Activated gamma-delta T cell (primary cell): ENCODE measurements around the gene MYOF.
"Not testable (repeated sequence)": the region's sequence is repeated elsewhere in the genome, so short reads cannot be mapped to it uniquely, and the experiment has no call there.

Experiments
- DNase-seq: peaks from one replicate; lab custom pipeline; 2025; lab: John Stamatoyannopoulos, UW

MYOF gene

DNA sequence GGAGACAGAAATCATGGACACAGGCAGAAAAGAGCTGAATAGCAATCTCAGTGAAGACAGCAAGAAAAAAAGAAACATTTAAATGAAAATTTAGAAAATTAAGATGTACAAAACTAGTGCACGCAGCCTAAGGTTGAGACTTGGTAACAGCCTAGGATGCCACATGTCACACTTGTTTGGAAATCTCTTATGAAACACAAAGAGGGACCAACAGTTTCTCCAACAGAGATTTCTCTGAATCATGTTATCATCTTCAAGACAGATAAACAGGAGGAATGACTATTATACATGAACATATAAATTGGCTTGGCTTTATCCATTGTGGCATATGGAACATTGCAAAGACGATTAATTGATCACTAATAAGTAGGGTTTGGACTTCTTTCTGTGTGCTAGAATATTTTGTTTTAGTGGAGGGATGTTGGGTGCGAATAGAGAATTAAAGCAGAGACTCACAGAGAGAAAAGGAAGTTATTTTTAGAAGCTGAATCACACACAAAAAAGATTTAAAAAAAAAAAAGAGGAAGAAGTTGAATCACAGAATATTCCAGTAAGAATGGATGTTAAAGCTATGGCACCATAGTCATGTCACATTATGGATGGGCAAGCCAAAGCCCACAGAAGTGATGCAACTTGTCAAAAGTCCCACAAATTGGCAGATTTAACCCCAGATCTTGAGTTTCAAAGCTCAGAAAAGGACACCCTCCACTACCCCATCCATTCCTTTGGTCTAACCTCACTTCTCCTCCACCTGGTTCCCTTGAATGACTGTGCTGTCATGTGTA lies 91.6 kb downstream of the MYOF start:
- no peak for DNase-seq

DNA sequence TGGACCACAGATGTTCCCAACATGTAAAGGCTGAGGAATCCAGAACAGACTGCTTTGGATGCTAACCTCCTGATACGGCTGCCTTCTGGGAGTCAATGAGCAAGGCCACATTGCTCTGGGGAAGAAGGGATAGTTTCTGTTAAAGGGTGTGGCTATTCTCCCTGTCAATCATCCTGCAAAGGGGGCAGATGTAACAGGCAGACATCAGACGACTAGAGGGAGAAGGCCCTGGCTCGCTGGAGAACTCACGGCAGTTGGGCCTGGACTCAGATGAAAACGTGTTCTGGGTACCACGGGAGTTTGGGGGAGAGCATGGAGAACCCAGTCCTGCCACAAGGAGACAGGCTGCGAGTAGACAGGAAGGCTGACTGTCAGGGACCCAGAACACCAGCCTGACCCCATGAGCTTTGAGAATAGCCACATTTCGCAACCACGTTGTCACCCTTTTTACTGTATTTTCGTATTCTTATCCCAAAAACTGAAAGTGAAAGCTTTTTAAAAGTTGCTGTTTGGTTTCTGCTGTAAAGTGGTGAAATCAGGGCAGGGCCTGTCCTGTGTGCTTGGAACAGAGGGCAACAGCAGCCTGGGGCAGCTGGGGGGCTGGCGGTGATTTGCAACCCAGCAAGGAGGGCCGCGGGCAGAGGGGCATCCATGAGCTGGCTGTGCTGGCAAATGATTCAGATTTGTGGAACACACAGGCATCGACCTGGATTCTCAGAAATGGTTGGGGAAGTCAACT lies 95.3 kb downstream of the MYOF start:
- no peak for DNase-seq

DNA sequence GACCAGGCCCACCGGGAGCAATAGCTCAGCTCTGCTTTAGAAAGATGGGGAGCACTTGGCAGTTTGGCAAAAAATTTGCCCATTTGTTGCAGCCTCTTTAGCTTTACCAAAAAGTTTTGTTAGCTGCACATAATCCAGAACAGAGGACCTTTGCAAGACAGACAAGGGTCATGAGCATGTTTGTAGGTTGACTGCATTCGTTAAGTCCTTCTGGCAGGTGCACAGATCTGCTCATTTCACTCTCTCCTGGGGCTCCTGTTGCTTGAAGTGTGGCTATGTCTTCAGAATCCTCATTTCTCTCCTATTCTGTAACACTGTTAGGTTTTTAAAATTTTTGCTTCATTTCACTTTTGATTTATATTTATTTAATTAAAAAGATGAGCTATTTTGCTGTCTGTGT lies 96.8 kb downstream of the MYOF start:
- no peak for DNase-seq

DNA sequence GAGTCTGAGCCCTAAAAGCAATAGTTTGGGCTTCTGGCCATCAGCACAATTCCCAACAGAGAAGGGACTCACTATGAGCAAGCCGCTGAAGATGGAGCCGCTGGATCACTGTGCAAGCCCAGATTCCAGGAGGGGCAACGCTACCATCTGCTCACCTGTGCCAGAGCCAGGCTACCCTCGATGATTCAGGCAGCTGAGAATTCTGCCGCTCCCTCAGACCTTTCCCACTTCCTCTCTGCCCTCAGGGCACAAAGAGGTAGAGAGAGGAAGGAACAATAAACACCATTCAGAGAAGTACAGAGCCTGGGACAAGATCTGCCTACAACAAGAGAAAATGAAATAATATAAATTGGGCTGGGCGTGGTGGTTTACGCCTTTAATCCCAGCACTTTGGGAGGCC lies 98.1 kb downstream of the MYOF start:
- DNase-seq: no peak

DNA sequence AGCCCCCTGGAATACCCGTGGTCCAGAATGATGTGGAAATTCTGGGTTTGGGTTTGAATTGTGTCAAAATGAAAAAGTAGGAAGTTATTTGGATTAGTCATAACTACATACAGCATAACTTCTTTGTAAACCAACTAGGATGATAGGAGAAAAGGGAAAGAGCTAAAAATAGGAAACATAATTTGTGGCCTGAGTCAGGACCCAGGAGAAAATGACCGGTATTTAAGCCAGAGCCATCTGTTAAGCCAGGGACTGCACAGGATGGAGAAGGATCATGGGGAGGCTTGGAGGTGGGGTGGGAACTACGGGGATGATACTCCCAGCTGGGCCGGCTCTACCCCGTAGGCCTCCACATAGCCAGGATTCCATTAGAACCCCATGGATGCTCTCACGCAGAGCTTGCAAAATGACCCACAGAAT lies 98.6 kb downstream of the MYOF start:
- DNase-seq: no peak

DNA sequence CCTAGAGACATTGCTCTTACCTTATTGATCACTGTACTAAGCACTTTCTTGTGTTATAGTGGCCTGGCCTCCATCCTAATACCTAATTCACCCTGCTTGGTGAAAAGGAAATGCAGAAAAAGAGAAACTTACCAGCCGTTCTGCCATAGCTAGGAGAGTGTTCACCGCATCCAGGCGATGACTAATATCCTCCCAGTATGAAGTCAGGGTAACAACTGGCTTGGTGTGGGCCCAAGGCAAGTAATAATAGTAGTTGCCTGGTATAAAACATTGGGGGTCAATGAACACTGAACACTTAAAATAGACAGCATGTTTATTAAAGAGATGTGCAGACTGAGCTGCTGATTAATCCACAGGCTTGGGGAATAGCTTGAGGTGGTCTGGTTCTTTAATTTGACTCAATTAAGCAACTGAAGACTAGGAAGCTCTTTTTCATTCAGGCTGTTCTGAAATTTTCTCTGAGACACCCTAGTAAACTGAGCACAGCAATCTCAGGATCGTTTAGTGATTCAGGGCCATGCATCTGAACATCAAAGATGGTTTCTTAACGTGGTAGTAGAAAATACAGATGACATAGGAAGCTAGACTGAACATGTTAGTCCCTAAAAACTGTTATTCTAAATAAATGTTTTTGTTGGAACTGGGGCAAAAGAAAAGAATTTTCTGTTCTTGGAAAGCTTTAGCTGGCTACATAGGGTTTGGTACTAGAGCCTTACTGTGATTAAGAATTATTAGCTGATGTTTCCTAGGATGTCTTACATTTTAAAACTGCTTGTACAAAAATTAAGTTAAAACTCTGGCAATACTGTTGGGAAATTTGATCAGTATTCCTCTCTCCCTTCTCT lies 102.2 kb downstream of the MYOF start:
- DNase-seq: no peak

DNA sequence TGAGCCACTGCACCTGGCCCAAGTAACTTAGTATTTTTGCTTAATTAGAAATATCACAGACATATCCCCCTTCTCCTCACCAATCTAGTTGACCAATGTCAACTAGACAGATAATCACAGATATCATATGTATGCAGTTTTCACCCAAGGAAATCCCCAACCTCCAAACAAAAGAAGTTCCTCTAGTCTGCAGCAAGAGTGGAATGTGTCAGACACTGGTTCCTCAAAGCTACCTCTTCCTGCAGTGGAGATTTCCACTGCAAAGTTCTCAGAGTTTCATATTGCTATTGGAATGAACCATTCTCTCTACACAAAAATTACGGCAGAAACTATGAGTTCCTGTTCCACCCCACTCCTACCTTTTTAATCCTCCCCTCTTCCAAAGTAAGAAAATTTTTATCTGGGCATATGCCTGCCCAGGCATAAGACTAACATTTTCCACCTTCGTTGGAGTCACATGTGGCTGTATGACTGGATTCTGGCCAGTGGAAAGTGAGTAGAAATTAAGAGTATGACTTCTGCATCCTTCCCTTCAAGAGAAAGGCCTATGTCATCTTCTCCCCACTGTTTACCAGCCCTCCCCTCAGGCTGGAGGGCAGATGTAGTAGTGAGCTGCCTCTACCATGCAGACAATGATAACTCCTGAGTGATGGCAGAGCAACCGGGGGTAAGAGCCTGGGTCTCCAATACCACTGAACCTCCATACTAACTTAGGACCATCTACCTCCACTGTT lies 103.0 kb downstream of the MYOF start:
- no peak for DNase-seq

DNA sequence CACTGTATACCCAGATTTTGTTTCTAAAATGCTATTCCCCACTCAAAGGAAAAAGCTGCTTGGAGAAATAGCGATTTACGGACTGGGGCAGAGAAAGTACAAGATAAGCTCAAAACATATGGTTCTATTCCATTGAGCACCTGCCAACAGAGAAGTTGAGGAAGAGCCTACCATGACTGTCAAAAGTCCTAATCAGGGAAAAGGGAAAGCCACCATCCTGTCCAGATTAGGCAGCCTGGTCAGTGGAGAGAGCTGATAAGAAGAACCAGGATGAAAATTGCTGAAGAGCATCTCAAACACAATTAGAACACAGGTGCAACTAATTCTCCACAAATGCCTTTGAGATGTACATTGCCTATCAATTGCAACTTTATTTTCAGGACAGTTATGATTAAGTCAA lies 104.1 kb downstream of the MYOF start:
- no peak for DNase-seq

DNA sequence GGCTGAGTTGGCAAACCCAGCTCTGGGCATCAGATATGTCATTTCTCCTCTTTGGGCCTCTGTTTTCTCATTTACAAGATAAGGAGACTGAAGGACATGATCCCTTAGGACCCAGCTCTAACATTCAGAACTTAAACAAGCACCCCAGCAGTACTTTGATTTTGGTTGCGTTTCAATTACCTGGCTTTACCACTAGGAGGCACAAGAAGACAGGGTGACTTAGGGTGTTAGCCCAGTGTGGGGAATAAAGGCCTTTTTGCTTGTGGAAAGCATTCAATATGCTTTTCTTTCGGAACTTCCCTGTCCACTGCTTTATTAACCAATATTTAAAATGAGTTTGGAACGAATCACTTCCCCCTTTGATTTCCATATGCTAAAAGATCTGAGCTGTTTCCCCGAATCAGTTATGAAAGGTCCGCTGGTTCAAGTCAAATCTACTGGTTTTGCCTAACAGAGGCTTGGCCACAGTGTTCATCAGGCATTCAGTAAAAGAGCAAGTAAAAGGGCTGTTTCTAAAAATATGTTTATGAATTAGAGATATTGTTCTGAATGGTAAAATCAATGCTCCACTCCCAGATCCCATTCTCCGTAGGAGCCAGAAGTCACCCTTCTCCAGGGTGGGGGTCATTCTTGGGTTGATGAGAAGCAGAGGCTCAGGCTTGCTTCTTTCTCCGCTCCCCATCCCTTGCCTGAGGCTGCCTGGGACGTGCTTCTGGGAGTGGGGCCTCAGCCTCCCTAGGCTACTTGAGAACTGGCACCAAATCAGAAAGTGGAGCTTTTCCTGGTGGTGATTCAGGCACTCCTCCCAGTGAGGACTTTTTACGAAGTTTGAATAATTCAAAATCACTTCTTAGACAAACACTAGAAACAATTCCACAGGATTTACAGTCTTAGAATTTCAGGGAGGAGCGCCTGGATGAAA lies 105.5 kb downstream of the MYOF start:
- no peak for DNase-seq

DNA sequence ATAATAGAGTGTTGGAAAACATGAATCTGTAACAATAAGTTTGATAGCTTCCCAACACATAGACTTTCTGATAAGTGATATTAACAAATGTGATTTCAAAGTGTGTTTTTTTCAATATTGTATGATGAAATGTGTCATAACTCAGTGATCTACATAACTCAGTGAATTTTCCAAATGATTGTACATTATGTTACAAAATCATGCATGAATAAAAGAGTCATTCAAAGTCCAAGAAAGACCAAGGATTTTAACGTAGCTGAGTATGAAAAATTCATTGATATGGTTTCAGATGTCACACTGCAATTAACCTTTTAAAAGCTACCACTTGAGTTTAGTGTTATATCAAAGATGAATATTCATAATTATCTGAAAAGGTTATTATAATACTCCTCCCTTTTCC lies 111.2 kb downstream of the MYOF start:
- no peak for DNase-seq

DNA sequence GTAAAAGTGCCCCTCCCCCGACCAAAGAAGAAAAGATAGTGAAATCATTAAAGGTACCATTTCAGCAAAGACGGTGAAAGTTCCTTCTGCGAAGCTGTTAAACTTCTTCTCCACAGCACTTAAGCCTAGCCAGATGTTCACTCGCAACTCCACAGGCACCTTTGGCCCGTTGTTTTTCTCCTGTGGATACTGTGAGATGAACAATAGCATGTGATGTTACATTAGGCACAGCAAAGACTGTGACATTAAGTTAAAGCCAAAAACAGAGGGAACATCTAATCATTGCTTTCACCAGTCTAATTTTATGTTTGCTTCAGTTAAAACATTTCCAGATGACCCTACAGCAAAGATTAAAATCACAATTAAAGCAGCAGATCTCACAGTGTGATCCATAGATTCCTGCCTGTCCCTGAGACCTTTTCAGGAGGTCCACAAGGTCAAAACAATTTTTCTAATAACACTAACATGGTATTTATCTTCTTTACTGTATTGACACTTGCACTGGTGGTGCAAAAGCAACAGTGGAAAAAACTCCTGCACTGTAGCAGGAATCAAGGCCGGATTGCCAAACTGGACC lies 112.5 kb downstream of the MYOF start:
- no peak for DNase-seq

DNA sequence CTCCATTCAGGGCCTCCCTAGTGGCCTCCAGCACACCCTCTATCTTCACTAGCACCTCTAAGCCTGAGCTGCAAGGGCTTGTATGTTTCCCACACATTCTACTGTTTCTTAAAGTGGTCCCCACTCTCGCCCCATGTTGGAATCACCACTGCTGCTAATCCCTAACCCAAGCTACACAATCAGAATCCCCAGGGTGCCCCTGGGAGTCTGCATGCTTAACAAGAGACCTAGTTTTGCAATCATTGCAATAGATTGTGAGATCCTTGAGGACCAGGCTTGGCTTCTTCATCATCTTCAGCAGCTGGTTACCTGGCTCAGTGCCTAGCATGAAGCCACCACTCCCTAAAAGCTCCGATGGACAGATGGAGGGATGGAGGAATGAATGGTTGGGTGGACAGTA lies 113.9 kb downstream of the MYOF start:
- no peak for DNase-seq

DNA sequence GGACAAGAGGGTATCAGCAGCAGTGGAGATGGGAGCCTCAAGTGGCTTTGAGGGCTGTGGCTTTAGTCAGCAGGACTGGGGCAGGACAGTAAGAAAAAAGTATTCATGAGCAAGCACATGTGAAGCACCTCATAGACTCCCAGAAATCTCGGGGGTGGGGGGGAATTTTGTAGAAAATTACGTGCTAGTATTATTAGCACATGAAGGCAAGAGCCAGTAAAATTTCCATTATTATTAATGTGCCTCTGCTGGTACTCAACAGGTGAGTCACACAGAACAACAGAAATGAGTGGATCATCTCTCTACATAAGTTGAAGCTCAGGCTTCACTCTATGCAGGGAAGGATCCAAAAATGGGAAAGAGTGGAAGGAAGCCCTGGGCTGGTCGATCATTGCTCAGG lies 114.5 kb downstream of the MYOF start:
- DNase-seq: no peak

DNA sequence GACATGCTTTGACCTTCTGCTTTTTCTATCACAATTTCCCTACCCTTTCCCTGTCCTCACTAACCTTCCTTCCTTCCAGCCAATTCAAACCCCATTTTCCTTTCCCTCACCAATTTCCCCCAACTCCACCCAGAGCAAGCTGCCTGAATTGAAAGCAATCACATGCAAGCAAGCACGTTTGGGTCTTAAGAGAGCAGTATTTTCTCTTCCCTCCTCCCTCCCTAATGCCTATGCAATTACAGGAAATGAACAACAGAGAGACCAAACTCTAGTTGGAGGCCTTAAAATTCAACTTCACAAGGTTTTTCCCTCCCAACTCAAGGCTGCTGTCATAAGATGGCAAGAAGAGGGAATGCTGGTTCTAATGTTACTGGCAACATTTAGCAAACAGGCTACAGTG lies 117.2 kb downstream of the MYOF start:
- DNase-seq: no peak

DNA sequence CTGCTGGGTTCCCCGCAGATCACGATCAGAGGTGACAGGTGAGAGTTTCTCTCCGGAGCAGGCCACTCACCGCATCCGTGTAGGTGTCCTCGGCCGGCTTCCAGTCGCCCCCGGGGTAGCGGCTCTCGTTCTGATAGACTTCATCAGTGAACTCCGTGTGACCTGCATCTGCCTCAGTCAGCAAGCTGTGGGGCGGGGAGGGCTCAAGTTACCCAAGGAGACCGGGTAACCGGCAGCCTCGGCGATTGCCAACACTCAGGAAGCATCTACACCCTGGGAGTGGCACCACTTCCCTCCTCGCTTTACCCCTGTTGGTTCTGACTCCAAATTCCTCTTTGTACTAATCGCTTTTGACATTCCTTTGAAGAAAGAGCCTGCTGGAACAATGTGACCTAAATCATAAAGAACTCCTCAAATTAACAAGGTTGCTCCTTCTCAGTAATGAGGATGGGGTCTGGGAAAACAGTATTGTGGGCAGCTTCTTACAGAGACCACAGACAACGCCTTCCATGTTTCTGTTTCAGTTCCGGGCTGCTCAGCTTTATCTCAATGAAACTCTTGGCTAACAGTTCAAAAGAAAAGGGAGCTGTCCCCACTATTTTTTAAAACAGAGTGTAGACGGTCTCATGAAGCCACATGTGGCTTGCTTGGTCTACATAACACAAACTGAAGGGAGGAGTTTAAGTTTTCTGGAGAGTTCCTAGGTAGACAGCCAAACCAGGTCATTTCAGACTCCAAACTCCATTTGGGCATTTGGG lies 118.1 kb downstream of the MYOF start:
- no peak for DNase-seq

DNA sequence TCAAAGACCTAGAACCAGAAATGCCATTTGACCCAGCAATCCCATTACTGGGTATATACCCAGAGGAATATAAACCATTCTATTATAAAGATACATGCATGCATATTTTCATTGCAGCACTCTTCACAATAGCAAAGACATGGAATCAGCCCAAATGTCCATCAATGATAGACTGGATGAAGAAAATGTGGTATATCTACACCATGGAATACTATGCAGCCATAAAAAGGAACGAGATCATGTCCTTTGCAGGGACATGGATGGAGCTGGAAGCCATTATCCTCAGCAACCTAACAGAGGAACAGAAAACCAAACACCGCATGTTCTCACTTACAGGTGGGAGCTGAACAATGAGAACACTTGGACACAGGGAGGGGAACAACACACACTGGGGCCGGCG lies 123.7 kb downstream of the MYOF start:
- DNase-seq: not testable (repeated sequence)

DNA sequence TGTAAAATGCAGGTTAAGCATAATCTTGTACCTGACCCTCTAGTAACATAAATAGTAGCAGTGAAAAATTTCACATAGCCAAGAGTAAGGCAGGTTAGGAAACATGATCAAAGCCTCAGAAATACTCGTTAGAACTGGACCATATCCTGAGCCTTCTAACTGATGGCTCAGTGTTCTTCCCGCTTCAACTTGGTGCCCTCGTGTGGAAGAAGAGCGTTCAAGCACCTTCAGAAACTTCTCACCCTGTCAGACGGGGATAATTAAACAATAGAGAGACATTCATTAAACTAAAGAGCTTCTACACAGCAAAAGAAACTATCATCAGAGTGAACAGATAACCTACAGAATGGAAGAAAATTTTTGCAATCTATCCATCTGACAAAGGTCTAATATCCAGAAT lies 124.5 kb downstream of the MYOF start:
- DNase-seq: no peak

DNA sequence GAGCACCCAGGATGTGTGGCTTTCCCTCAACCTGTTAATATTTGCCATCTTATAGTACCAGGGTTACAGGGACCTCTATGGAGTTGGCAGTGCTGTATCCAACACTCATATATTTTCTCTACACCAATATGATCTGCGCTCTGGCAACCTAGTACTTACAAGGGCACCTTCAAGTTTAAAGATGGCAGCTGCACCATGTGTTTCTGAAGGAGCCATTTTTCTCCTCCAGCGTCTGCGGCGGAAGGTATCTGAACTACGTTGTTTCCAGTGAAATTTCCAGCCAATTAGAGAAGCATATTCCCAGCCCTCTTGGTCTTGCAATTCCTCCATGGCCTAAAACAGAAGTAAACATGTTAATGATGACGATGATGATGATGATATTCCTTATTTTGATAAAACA lies 125.6 kb downstream of the MYOF start:
- DNase-seq: no peak

DNA sequence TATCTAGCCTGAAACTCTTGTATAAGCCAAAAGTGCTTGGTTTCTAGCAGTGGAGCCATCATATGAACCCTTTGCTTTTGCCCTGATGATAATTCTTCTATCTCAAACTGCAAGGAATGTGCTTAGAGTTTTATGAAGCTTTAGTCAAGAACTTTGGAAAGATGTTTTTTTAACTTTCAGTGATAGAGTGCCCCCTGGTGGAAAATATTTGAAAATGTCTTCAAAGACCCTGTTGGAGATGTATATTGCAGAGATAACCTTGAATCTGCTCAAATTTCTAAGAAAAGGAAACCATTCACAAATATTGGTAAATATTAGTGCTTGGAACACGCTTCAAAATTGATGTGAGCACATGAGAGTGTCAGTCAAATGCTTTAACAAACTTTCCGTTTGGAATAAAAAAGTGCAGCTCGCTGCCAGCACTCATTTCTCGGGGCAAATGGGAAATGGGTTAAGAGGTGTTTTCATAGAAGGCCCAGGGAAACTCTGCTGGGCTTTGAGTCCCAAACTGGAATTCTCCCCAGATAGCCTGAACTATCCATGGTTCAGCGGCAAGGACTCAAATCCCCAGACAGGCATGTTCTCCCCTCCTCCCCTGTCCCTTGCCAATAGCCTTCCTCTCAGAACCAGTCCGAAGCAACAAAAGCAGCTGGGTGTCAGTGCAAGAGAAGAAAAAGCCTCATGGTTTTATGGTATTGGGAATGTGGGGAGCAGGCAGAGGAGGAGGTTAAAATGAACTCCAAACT lies 129.3 kb downstream of the MYOF start:
- no peak for DNase-seq
